ENCODE results near the gene TOR3A.

- TF ChIP-seq CTCF (IDR thresholded peaks at IDR 0.05; ENCODE audit: insufficient read depth, low read depth, low read length): no peak
- no peak for TF ChIP-seq EZH2 (IDR thresholded peaks at IDR 0.05; ENCODE audit: insufficient read depth, low read length)
Measured at GRCh38 chr1:179141592-179142251, 59.9 kb downstream of the TOR3A start.
